NB4 (cell line): ENCODE data around the gene XRCC6.

Experiments used
- MYC ChIP-seq: IDR thresholded peaks from 2 replicates; pipeline ENCODE4 v1.6.1; 2011; ENCODE audit warnings: low read depth, low read length
- POLR2A ChIP-seq: IDR thresholded peaks from 2 replicates; pipeline ENCODE4 v1.6.1; 2011; ENCODE audit warnings: mild to moderate bottlenecking; ENCODE audit not compliant: insufficient read length; ENCODE audit errors: extremely low read depth
- TF ChIP-seq, protein P1 (sequence below): IDR thresholded peaks from one replicate; pipeline ENCODE4 v1.5.1; 2012; ENCODE audit warnings: low read depth, low read length
- TF ChIP-seq, protein P2 (sequence below): IDR thresholded peaks from 2 replicates; pipeline ENCODE4 v1.6.1; 2011; ENCODE audit warnings: low read depth, low read length

DNA sequence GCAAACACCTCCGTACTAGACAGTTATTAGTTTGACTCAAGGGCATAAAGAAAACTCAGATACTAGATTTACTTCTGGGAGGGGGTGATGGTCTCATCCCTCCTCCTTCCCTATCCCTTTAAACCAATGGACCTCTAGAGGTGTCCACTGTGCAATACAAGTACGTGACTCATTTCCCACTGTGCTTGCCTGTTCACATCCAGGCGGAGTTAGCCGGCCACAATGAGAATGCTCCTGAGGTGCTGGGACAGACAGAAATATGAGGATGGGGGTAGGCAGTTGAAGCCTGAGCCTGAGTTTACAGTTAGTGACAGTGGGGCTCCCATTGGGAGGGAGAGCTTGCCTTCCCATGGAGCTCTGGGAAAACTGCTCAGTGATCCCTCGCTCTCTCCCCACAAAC, 23.0 kb upstream of the XRCC6 start:
- TF ChIP-seq, protein P1, sequence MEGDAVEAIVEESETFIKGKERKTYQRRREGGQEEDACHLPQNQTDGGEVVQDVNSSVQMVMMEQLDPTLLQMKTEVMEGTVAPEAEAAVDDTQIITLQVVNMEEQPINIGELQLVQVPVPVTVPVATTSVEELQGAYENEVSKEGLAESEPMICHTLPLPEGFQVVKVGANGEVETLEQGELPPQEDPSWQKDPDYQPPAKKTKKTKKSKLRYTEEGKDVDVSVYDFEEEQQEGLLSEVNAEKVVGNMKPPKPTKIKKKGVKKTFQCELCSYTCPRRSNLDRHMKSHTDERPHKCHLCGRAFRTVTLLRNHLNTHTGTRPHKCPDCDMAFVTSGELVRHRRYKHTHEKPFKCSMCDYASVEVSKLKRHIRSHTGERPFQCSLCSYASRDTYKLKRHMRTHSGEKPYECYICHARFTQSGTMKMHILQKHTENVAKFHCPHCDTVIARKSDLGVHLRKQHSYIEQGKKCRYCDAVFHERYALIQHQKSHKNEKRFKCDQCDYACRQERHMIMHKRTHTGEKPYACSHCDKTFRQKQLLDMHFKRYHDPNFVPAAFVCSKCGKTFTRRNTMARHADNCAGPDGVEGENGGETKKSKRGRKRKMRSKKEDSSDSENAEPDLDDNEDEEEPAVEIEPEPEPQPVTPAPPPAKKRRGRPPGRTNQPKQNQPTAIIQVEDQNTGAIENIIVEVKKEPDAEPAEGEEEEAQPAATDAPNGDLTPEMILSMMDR: no peak
- no peak for TF ChIP-seq MYC
- TF ChIP-seq POLR2A: no peak
- TF ChIP-seq, protein P2, sequence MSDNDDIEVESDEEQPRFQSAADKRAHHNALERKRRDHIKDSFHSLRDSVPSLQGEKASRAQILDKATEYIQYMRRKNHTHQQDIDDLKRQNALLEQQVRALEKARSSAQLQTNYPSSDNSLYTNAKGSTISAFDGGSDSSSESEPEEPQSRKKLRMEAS: no peak
